Testis (tissue), 2 donors: ENCODE measurements around the gene TMEM51.

ENCODE experiments used
- CTCF ChIP-seq, 3 experiments: fragments of 450-650 bp in 2 of 3; fragments of 200-600 bp in 1 of 3; sonication (generic) in 1 of 3; IDR thresholded peaks; one replicate each; pipeline ENCODE4 v1.5.1; 2016 to 2019; ENCODE audit warnings: antibody characterized with exemption in 3 of 3, mild to moderate bottlenecking in 2 of 3, moderate library complexity in 1 of 3
- POLR2A ChIP-seq: fragments of 450-650 bp; IDR thresholded peaks from one replicate; pipeline ENCODE4 v1.6.1; 2017; ENCODE audit warnings: antibody characterized with exemption, mild to moderate bottlenecking, moderate library complexity

- TF ChIP-seq CTCF (IDR thresholded peaks at IDR 0.05) = no peak
- no peak for TF ChIP-seq POLR2A
These were observed 20.6 kb upstream of the TMEM51 start for GRCh38 chr1:15132965-15133364.
